Mesothelial cell of epicardium (in vitro differentiated cells): ENCODE measurements around the gene TMCO4. TPM values are rescaled to one million over a fixed set of nuclear protein-coding genes. Genes with fewer than 3 reads are reported as not detected.

Experiments
- DNase-seq, 2 experiments: peaks; one replicate each; pipeline ENCODE4 v3.0.0; 2021; ENCODE audit warnings: low spot score in 2 of 2; ENCODE audit not compliant: unreplicated experiment in 2 of 2
- H3K27ac Mint-ChIP-seq: 2 replicates; pipeline ENCODE4 v1.8.0; 2021; ENCODE audit warnings: mixed read lengths
- H3K27me3 Mint-ChIP-seq: 2 replicates; pipeline ENCODE4 v1.8.0; 2021; ENCODE audit warnings: low read depth, mixed read lengths
- H3K36me3 Mint-ChIP-seq: 2 replicates; pipeline ENCODE4 v1.8.0; 2021; ENCODE audit warnings: mixed read lengths
- H3K4me1 Mint-ChIP-seq: 2 replicates; pipeline ENCODE4 v1.8.0; 2021; ENCODE audit warnings: mixed read lengths
- H3K4me3 Mint-ChIP-seq: 2 replicates; pipeline ENCODE4 v1.8.0; 2021; ENCODE audit warnings: mild to moderate bottlenecking, moderate library complexity, mixed read lengths
- H3K9me3 Mint-ChIP-seq: 2 replicates; pipeline ENCODE4 v1.8.0; 2021; ENCODE audit warnings: mixed read lengths
- CTCF ChIP-seq: fragments of 200-600 bp; sonication (generic); IDR thresholded peaks from one replicate; pipeline ENCODE4 v1.5.0; 2021; ENCODE audit warnings: antibody characterized with exemption; ENCODE audit not compliant: unreplicated experiment
- total RNA-seq: library from RNA; stranded (reverse); gene quantifications from 3 replicates; pipeline ENCODE4 v1.2.1, GENCODE V29; 2021

The TMCO4 gene
- total RNA-seq, 1 donor from 2014 or later = 21.4 TPM

- H3K36me3 Mint-ChIP-seq = no peaks in the 10 kb centered on the region
- TF ChIP-seq CTCF = no peak
- H3K4me3 Mint-ChIP-seq = no peak overlapping the region
- H3K27me3 Mint-ChIP-seq = peaks cover 40% of the 10 kb centered on the region
- peak in 1 of 2 experiments; percentile 69 for DNase-seq
- H3K9me3 Mint-ChIP-seq = no peaks in the 10 kb centered on the region
- H3K4me1 Mint-ChIP-seq = no peaks in the 10 kb centered on the region
- H3K27ac Mint-ChIP-seq = no peak overlapping the region
Measured at GRCh38 chr1:19676438-19676922, 123.2 kb downstream of the TMCO4 start.

GRCh38 chr1:19675797-19676196, 123.9 kb downstream of the TMCO4 start:
- no peaks in the 10 kb centered on the region for H3K36me3 Mint-ChIP-seq

GRCh38 chr1:19672237-19672636, 127.5 kb downstream of the TMCO4 start:
- Mint-ChIP-seq H3K4me1 (no peaks in the 10 kb centered on the region), H3K27ac (no peak overlapping the region), H3K36me3 (no peaks in the 10 kb centered on the region), H3K4me3 (no peak overlapping the region), H3K9me3 (no peaks in the 10 kb centered on the region), H3K27me3 (peaks cover 80% of the 10 kb centered on the region)
- TF ChIP-seq CTCF = no peak
- no peak for DNase-seq

More at GRCh38 chr1:19675797-19676196, 123.9 kb downstream of the TMCO4 start:
- H3K9me3 Mint-ChIP-seq = no peaks in the 10 kb centered on the region
- no peaks in the 10 kb centered on the region for H3K4me1 Mint-ChIP-seq
- TF ChIP-seq CTCF = no peak
- DNase-seq = no peak
- H3K27me3 Mint-ChIP-seq = peaks cover 47% of the 10 kb centered on the region
- no peak overlapping the region for H3K27ac Mint-ChIP-seq
- no peak overlapping the region for H3K4me3 Mint-ChIP-seq

GRCh38 chr1:19670787-19671186, 128.9 kb downstream of the TMCO4 start:
- Mint-ChIP-seq H3K9me3 (no peaks in the 10 kb centered on the region), H3K4me1 (peaks cover 4% of the 10 kb centered on the region), H3K27me3 (peaks cover 86% of the 10 kb centered on the region), H3K4me3 (no peak overlapping the region), H3K36me3 (no peaks in the 10 kb centered on the region), H3K27ac (no peak overlapping the region)
- DNase-seq = no peak
- TF ChIP-seq CTCF = no peak

GRCh38 chr1:19668888-19669287, 130.8 kb downstream of the TMCO4 start:
- Mint-ChIP-seq H3K27me3 (peaks cover 83% of the 10 kb centered on the region), H3K36me3 (no peaks in the 10 kb centered on the region), H3K4me3 (no peak overlapping the region), H3K27ac (no peak overlapping the region), H3K9me3 (no peaks in the 10 kb centered on the region), H3K4me1 (peaks cover 4% of the 10 kb centered on the region)
- DNase-seq = no peak
- TF ChIP-seq CTCF = no peak
